ENCODE results near the gene CCDC9B.

Gene CCDC9B

DNA sequence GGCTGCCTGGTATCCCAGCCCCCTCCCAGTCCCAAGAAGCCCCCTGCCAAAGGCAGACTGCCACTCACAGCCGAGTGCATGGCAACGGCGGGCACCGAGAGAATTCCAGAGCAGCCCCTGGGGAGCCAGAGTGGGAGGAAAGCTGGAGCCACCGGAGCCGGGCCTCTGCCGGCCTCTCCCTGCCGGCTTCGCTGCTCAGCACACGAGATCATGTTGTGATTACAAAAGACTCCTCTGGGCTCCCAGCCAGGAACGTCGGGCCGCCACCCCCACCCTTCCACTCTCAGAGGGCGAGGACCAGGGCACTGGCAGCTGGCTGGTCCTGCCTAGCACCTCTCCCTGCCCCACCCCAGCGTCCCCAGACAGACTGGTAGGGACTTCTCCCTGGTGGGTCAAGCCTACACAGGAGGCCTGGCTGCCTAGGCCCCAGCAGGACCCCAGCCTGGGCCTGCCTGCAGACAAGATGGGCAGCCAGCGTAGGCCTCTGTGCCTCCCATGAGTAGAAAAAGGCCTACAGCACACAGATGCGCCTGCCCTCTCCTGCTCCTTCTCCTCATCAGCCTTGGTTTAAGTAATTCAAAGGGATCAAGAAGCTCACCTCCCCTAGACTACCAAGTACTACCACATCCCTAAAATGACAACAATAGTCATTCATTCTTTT is at the start of gene CCDC9B:
Gene CCDC9B, minus strand, starts transcription at position 200 of the 661 bp plus-strand sequence. Its CDS starts 120 bp downstream, at position 80.
- no peak for DNase-seq

DNA sequence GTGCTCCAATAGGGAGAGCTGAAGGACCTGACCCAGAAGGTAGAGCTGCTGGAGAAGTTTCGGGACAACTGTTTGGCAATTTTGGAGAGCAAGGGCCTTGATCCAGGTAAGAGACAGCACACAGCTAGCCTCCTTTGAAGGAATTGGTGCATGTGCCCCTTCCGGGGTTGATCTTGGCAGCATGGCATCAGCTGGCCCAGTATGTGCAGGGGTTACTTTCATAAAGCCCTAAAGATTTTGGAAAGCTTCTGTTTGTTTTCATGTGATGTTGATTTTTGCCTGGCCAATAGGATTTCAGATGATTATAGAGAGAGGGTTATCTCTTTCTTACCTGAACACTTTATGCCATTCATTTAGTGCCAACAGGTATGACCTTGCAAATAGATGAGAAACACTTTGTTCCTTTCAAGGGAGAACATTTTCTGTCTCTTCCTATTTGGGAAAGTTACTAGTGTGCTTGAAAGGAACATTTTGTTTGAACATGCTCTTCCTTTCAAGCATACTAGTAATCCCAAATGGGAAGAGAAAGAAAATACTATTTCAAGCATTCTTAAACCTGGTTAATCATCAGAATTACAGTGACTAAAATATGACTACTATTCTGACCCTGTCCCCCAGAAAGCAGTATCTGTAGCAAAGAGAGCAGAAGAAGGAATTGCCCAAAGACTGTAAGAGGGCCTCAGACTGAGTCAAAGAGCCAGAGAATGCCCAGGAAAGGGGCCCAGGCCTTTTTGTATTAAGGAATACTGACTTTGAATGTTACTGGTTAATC is 49.3 kb upstream of the CCDC9B start:
- DNase-seq = no peak

DNA sequence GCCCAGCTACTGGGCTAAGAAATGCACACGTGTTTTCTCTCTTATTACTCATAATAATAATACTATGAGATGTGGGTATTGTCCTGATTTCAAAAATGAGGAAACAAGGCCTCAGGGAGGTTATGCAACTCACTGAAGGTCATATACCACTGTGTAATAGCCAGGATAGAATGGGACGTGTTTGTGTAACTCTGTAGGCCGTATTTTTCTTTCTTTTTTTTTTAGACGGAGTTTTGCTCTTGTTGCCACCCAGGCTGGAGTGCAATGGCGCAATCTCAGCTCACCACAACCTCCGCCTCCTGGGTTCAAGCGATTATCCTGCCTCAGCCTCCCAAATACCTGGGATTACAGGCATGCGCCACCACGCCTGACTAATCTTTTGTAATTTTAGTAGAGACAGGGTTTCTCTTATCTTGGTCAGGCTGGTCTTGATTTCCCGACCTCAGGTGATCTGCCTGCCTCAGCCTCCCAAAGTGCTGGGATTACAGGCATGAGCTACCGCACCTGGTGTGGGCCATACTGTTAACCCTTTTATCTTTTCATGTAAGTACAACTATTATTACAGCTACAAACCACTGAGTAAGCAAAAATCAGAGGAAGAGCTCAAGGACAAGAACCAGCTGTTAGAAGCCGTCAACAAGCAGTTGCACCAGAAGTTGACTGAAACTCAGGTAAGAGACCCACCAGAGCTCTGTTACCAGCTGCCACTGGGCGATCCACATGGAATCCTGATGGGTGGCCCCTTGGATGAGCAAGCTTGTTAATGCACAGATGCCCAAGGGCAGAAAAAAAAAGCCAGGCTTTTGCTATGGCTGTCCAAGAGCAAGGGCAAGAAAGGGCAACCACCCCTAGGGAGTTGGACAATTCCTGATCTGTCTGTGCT is 48.4 kb upstream of the CCDC9B start:
- no peak for DNase-seq

DNA sequence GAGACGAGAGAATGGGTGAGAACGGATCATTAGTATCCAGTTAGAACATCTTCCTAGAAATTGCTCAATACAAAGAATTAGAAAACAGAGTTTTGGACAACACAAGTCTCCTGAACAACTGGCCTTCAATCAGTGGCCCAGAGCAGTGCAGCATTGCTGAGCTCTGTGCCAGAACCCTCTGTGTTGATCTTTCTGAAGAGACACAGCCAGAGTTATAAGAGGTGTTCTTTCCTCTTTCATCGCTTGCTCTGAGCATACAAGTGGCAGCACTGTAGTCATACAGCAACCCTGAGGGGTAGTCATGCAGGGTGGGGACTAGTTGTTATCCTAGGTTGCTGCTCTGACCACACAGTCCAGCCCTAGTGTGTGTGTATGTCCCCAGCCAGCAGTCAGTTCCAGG is 45.7 kb upstream of the CCDC9B start:
- no peak for DNase-seq

DNA sequence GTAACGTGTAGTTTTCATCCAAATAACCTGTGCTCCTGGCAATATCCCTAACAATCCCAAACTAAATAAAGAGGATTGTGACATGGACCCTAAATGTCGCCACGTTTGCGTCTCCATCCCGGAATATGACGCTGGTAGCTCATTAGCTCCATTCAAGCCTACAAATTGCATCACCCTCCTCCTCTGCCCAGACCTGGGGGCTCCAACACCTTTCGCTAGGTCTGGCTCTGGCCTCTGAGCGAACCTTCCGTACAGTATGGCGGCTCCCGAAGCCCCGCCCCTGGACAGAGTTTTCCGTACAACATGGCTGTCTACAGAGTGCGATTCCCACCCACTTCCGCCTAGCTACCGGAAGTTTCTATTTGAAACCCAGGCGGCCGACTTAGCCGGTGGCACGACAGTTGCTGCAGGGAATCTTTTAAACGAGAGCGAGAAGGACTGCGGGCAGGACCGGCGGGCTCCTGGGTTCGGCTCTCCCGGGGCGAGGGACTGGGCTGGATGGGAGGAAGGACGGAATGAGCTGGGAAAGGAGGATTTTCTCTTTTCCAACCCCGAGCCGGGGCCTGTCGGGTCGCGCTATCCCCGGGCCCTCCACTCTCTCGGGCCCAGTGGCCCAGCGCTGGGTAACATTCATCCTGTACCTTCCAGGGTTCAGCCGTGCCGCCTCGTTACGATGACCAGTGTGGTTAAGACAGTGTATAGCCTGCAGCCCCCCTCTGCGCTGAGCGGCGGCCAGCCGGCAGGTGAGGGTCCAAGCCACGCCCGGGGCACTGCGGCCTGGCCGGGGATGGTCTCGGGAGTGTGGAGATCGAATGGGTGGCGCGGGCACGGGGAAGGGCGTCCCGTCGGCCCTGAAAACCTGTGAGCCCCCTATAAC is 42.1 kb upstream of the CCDC9B start, which contains the start of gene KNSTRN:
Gene KNSTRN, plus strand, starts transcription at position 142 of the 877 bp plus-strand sequence. Its CDS starts 115 bp downstream, at position 257.
- peak; percentile 94 for DNase-seq

DNA sequence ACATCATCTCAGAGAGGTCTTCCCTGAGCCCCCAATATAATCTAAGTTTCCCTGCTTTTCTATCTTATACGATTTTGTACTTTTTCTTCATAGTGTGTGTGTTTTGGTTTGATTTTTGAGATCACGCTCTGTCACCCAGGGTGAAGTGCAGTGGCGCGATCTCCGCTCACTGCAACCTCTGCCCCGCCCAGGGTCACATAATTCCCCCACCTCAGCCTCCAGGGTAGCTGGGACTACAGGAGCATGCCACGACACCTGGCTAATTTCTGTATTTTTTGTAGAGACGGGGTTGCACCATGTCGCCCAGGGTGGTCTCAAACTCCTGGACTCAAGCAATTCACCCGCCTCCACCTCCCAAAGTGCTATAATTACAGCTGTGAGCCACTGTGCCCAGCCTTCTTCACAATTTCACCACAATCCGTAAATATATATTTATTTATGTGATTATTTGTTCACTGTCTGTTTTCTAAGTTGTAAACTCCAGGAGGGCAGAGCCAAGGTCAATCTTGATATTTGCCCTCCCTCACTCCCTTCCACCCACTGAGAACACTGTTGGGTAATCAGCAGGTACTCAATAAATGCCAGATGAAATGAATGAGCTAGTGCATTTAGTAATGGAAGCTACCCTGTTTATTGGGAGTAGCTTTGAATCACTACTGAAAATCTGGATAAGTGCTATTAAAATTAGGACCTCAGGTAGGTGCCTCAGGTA is 41.2 kb upstream of the CCDC9B start:
- no peak for DNase-seq

DNA sequence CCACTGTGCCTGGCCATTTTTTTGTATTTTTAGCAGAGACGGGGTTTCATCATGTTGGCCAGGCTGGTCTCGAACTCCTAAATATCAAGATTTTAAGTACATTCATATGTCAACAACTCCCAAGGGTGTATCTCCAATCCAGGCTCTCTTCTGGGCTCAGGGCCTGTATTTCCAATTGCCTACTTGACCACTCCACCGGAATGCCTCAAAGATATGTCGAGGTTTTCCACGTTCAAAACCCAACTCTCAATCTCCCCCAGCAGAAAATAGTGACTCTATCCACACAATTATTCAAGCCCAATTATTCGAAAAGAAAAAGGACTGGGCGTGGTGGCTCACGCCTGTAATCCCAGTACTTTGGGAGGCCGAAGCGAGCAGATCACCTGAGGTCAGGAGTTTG is 39.9 kb upstream of the CCDC9B start:
- no peak for DNase-seq

DNA sequence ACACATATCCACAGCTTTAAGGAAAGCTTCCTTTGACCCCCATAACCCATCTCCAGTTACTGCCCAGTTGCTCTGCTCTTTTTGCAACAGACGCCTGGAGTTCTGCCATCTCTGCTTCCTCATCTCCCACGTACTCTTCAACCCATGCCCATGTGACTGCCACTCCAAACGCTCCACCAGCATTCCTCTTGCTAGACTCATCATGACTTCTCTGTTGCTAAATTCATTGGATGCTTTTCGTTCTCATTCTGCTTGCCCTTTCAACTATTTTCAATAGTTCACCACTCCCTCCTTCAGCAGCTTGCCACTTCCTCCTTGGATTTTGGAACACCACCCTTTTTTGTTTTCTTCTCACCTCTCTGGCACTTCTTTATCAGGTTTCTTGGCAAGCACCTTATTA is 39.1 kb upstream of the CCDC9B start:
- DNase-seq = no peak

DNA sequence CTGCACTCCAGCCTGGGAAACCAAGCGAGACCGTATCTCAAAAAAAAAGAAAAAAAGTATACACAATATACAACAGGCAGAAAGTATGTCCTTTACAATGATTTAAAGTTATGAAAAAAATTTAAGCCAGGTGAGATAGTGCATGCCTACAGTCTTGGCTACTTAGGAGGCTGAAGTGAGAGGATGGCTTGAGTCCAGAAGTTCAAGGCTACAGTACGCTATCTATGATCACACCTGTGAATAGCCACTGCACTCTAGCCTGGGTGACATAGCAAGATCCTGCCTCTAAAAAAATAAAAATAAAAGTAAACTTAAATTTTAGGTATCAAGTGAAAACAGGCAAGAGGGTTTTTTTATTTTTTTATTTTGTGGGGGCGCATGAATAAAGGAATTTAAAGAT is 38.6 kb upstream of the CCDC9B start:
- no peak for DNase-seq

DNA sequence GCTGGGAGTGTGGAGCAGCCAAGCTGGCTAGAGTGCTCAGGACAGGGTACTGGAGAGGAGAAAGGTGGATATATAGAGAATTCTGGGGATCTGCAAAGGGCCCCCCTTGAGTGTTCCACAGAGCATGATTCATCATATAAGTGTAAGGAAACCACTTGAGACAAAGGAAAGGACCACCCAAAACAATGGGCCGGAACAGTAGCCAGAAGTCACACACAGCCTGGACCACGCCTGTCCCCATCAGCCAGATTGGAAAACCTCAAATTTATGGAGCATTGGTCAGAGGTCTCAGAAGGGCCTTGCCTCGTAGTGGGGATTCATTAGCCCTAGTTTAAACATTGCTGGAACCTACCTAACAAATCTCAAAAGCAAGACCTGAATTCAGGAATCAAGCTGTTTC is 36.9 kb upstream of the CCDC9B start:
- no peak for DNase-seq

DNA sequence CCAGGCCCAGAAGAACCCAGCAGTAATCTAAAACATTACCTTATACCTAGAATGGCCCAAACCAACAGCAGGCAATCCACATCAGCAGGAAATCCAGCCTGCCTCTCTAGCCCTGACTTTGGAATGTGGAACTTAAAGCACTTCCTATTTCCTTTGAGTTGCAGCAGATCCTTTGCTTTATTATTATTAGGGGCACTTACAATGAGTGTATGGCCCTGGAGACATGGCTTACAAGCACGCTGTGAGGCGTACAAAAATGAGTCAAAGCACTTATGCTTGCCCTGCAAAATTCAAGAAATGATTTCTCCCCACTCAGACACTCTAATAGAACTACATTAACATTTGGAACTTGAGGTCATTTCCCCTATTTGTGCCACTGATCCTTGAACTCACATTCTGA is 32.2 kb upstream of the CCDC9B start:
- no peak for DNase-seq

DNA sequence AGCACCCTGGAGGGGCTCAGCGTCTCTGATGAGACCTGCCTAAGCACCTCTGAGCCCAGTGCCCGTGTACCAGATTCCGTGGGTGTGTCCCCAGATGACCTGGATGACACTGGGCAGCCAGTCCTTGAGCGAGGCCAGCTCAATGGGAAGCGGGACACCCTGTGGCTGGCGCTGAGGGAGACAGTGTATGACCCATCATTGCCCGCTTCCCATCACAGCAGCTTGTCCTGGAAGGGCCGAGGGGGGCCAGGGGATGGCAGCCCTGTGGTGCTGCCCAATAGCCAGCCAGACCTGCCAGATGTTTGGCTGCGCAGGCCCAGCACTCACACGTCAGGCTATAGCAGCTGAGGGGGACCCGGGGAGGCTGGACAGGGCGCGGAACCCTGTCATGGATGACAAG is 29.2 kb upstream of the CCDC9B start:
- DNase-seq = no peak

DNA sequence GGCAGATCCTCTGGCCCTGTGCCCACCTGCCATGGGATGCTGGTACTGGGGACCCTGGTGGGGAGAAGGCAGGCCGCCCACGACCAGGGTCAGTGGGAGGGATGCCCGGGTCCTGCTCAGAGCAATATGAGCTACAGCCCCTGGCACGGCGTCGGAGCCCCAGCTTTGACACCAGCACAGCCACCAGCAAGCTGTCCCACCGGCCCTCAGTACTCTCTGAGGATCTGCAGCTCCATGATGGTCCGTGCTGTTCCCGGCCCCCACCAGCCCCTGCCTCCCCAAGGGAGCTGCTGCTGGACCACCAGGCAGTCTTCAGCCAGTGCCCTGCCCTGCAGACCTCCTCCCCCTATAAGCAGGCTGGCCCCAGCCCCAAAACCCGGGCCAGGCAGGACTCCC is 28.7 kb upstream of the CCDC9B start:
- no peak for DNase-seq

DNA sequence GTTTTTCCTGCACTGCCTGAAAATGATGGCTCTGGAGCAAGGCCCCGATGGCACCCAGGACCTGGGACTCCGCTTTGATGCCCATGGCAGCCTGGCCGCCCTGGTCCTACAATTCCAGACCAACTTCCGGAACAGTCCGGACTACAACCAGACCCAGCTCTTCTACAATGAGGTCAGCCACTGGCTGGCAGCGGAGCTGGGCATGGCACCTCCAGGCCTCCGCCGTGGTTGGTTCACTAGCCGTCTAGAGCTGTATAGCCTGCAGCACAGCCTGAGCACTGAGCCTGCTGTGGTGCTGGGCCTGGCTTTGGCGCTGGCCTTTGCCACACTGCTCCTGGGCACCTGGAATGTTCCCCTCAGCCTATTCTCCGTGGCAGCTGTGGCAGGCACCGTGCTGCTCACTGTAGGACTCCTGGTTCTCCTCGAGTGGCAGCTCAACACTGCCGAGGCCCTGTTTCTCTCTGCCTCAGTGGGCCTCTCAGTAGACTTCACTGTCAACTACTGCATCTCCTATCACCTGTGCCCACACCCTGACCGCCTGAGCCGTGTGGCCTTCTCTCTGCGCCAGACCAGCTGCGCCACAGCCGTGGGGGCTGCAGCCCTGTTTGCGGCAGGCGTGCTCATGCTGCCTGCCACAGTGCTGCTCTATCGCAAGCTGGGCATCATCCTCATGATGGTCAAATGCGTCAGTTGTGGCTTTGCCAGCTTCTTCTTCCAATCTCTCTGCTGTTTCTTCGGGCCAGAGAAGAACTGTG is 28.2 kb upstream of the CCDC9B start:
- no peak for DNase-seq

DNA sequence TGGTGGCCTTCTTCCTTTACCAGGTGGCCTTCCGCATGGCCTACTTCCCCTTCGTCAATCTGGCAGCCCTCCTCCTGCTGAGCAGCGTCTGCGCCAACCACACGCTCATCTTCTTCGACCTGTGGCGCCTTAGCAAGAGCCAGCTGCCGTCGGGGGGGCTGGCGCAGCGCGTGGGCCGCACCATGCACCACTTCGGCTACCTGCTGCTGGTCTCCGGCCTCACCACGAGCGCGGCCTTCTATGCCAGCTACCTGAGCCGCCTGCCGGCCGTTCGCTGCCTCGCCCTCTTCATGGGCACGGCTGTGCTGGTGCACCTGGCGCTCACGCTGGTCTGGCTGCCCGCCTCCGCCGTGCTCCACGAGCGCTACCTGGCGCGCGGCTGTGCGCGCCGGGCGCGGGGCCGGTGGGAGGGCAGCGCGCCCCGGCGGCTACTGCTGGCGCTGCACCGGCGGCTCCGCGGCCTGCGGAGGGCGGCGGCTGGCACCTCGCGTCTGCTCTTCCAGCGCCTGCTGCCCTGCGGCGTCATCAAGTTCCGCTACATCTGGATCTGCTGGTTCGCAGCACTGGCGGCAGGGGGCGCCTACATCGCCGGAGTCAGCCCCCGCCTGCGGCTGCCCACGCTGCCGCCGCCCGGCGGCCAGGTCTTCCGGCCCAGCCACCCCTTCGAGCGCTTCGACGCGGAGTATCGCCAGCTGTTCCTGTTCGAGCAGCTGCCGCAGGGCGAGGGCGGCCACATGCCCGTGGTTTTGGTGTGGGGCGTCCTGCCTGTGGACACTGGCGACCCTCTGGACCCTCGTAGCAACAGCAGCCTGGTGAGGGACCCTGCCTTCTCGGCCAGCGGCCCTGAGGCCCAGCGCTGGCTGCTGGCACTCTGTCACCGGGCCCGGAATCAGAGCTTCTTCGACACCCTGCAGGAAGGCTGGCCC is 27.2 kb upstream of the CCDC9B start:
- peak; percentile 93 for DNase-seq

DNA sequence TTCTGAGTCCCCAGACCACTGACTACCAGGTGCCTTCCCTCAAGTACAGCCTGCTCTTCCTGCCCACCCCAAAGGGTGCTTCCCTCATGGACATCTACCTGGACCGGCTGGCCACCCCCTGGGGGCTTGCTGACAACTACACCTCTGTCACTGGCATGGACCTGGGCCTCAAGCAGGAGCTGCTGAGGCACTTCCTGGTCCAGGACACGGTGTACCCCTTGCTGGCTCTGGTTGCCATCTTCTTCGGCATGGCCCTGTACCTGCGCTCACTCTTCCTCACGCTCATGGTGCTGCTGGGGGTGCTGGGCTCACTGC is 26.6 kb upstream of the CCDC9B start:
- no peak for DNase-seq

DNA sequence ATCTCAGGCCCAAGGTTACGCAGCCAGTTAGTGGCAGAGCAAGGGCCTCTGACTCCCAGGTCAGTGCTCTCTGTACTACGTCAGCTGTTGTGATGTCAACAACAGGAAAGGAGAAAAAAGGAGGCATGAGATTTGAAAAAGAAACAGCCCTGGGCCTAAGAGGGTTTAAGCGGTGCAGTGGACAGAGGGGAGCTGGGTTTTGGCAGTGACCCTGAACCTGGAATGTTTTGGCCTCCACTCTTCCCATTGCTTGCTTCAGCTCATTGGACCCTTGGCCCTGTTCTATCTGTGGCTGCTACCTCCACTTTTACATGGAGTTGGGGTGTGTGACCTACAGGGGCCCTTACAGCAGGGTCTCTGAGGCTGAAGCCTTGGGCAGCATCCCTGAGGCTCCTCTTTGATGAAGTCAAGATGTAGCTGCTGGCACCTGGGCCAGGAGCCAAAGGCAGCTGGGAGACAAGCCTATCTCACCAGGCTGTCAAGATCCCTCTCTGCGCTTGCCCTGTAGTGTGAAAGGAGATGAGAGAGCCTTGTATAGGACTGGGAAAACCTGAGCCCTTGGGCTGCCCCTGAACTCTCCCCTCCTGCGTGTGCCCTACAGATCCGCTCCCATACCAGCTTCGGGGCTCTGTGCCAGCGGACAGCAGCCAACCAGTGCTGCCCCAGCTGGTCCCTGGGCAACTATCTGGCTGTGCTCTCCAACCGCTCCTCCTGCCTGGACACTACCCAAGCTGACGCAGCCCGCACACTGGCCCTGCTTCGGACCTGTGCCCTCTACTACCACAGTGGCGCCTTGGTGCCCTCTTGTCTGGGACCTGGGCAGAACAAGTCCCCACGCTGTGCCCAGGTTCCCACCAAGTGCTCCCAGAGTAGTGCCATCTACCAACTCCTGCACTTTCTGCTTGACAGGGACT is 26.0 kb upstream of the CCDC9B start:
- no peak for DNase-seq

DNA sequence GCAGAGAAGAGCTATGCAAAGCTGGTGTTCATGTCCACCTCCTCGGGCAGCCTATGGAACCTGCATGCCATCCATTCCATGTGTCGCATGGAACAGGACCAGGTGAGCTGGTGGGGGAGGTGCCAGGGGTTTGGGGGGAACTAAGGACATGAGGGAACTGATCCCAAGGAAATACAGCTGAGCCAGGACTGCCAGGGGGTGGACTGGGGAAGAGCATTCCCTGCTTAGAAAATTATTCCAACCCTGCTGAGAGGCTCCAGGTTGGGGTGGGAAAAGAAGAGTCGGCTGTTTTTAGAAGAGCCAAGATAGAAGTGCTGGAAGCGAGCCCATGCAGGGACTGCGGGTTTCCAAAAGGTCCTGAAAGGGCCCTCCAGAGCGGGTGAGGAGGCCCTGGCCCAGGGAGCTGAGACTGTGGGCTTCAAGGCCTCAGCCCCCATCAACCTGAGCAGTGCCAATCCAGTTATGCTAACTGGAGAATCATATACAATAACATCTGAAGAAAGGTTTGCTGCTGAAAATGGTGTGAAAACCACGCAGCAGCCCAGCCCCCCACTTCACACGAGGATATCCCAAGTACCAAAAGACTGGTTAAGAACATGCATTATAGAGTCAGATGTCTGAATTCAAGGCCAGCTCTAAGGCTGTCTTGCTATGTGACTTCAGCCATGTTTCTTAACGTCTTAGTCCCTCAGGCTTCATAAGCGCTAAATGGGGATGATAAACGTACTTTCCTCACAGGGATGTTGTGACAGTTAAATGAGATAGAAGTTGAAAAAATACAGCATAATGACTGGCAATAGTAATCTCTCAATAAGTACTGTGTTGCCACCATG is 25.1 kb upstream of the CCDC9B start:
- DNase-seq = no peak
